Karpas-422 (cell line): ENCODE data around the gene TUBG2. TPM values are rescaled to one million over a fixed set of nuclear protein-coding genes. Genes with fewer than 3 reads are reported as not detected.
"Not testable (repeated sequence)": the region's sequence is repeated elsewhere in the genome, so short reads cannot be mapped to it uniquely, and the experiment has no call there.

Experiments used
- DNase-seq: peaks from one replicate; pipeline ENCODE4 v3.0.0-alpha.2; 2015
- H2AFZ ChIP-seq: fragments of 200-600 bp; sonication (generic); 2 replicates; pipeline ENCODE4 v1.6.1; 2014; ENCODE audit warnings: antibody characterized with exemption, low read length, mixed read lengths
- H3K27ac ChIP-seq: fragments of 200-600 bp; sonication (generic); 2 replicates; pipeline ENCODE4 v1.5.1; 2014; ENCODE audit warnings: mild to moderate bottlenecking, low read length, moderate library complexity
- H3K27me3 ChIP-seq: fragments of 200-600 bp; sonication (generic); 2 replicates; pipeline ENCODE4 v1.6.1; 2014; ENCODE audit warnings: low read length, mixed read lengths
- H3K36me3 ChIP-seq: fragments of 200-600 bp; sonication (generic); 2 replicates; pipeline ENCODE4 v1.6.1; 2014; ENCODE audit warnings: low read length, mixed read lengths; ENCODE audit not compliant: insufficient read depth
- H3K4me1 ChIP-seq: fragments of 200-600 bp; sonication (generic); 2 replicates; pipeline ENCODE4 v1.6.1; 2014; ENCODE audit warnings: mild to moderate bottlenecking, low read length, mixed read lengths
- H3K4me2 ChIP-seq: fragments of 200-600 bp; sonication (generic); 2 replicates; pipeline ENCODE4 v1.6.1; 2014; ENCODE audit warnings: low read length, low read depth, mild to moderate bottlenecking; ENCODE audit not compliant: poor library complexity, severe bottlenecking
- H3K4me3 ChIP-seq: fragments of 200-600 bp; sonication (generic); 2 replicates; pipeline ENCODE4 v1.5.1; 2014; ENCODE audit warnings: mild to moderate bottlenecking, antibody characterized with exemption, low read length, mixed read lengths
- H3K79me2 ChIP-seq: fragments of 200-600 bp; sonication (generic); 2 replicates; pipeline ENCODE4 v1.6.1; 2014; ENCODE audit warnings: mild to moderate bottlenecking, low read length, mixed read lengths
- H3K9ac ChIP-seq: fragments of 200-600 bp; sonication (generic); 2 replicates; pipeline ENCODE4 v1.6.0; 2014; ENCODE audit warnings: low read length
- H3K9me2 ChIP-seq: fragments of 200-600 bp; sonication (generic), shearing (Covaris generic); replicated peaks from 2 replicates; pipeline ENCODE4 v1.6.0; 2014; ENCODE audit warnings: mild to moderate bottlenecking, low read length, moderate library complexity; ENCODE audit not compliant: insufficient read depth
- H3K9me3 ChIP-seq: fragments of 300-700, 200-600 bp; sonication (generic); 2 replicates; pipeline ENCODE4 v1.6.1; 2014; ENCODE audit warnings: low read length, mixed read lengths
- H4K20me1 ChIP-seq: fragments of 200-600 bp; sonication (generic); 2 replicates; pipeline ENCODE4 v1.6.1; 2014; ENCODE audit warnings: mild to moderate bottlenecking, antibody characterized with exemption, low read length, low read depth; ENCODE audit not compliant: insufficient read depth
- total RNA-seq: library from RNA; depleted of rRNA; stranded (reverse); fragments of >200 nt; shearing (Covaris generic); gene quantifications from 2 replicates; pipeline ENCODE4 v1.2.3, GENCODE V29; 2014; ENCODE audit warnings: low replicate concordance

TUBG2 gene
- total RNA-seq, 1 experiment from 2014 or later, result 15.3 TPM

GRCh38 chr17:42666126-42666525 is 7.0 kb downstream of the TUBG2 start:
- H3K4me2 ChIP-seq, H3K27ac ChIP-seq, H3K9ac ChIP-seq, H3K9me2 ChIP-seq, H2AFZ ChIP-seq, H4K20me1 ChIP-seq, H3K79me2 ChIP-seq, H3K27me3 ChIP-seq, H3K36me3 ChIP-seq, H3K4me3 ChIP-seq, H3K4me1 ChIP-seq, DNase-seq, H3K9me3 ChIP-seq: not testable (repeated sequence)

- H3K4me3 ChIP-seq, result no peak overlapping the region
- no peak for DNase-seq
- no peaks in the 10 kb centered on the region for H3K36me3 ChIP-seq
- no peak overlapping the region for H3K4me2 ChIP-seq
- no peaks in the 10 kb centered on the region for H3K27me3 ChIP-seq
- no peak overlapping the region for H2AFZ ChIP-seq
- H3K9me2 ChIP-seq, result no peaks in the 10 kb centered on the region
- no peak overlapping the region for H3K27ac ChIP-seq
- H3K9ac ChIP-seq, result no peak overlapping the region
- H3K9me3 ChIP-seq, result no peaks in the 10 kb centered on the region
- no peaks in the 10 kb centered on the region for H3K79me2 ChIP-seq
- H3K4me1 ChIP-seq, result no peaks in the 10 kb centered on the region
- 0 out of 2 replicates have a peak, but pooled peaks cover 4% of the 10 kb centered on the region for H4K20me1 ChIP-seq
Measured at GRCh38 chr17:42667088-42667951, 8.2 kb downstream of the TUBG2 start.

DNA sequence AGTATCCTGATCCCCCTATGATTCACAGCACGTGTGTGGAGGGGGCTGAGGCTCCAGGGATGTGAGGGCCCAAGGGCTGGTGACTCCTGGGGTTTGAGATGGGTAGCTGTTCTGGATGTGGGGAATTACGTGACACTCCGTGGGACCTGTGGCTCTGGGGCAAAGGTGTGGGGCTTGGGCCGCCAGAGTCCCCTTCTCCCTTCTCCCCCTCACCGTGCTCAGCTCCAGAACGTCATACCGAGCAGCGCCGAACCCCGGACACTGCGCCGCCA is 10.6 kb downstream of the TUBG2 start:
- no peak overlapping the region for H3K4me3 ChIP-seq
- no peak overlapping the region for H2AFZ ChIP-seq
- H3K36me3 ChIP-seq, result no peaks in the 10 kb centered on the region
- H3K79me2 ChIP-seq, result no peaks in the 10 kb centered on the region
- H3K27ac ChIP-seq, result no peak overlapping the region
- H3K9ac ChIP-seq, result no peak overlapping the region
- H4K20me1 ChIP-seq, result 0 out of 2 replicates have a peak, but pooled peaks cover 4% of the 10 kb centered on the region
- H3K9me3 ChIP-seq, result no peaks in the 10 kb centered on the region
- H3K4me1 ChIP-seq, result peaks cover 8% of the 10 kb centered on the region
- H3K4me2 ChIP-seq, result no peak overlapping the region
- no peaks in the 10 kb centered on the region for H3K27me3 ChIP-seq
- H3K9me2 ChIP-seq, result no peaks in the 10 kb centered on the region
- DNase-seq, result no peak

- Histone ChIP-seq H3K9me3 (no peaks in the 10 kb centered on the region), H3K4me2 (no peak overlapping the region), H3K4me1 (peaks cover 11% of the 10 kb centered on the region), H3K27ac (no peak overlapping the region), H3K36me3 (no peaks in the 10 kb centered on the region), H2AFZ (no peak overlapping the region), H3K9ac (no peak overlapping the region), H3K27me3 (no peaks in the 10 kb centered on the region), H4K20me1 (0 out of 2 replicates have a peak, but pooled peaks cover 4% of the 10 kb centered on the region), H3K9me2 (no peaks in the 10 kb centered on the region), H3K79me2 (no peaks in the 10 kb centered on the region), H3K4me3 (no peak overlapping the region)
- DNase-seq, result no peak
Measured at GRCh38 chr17:42669977-42670788, 11.1 kb downstream of the TUBG2 start.

DNA sequence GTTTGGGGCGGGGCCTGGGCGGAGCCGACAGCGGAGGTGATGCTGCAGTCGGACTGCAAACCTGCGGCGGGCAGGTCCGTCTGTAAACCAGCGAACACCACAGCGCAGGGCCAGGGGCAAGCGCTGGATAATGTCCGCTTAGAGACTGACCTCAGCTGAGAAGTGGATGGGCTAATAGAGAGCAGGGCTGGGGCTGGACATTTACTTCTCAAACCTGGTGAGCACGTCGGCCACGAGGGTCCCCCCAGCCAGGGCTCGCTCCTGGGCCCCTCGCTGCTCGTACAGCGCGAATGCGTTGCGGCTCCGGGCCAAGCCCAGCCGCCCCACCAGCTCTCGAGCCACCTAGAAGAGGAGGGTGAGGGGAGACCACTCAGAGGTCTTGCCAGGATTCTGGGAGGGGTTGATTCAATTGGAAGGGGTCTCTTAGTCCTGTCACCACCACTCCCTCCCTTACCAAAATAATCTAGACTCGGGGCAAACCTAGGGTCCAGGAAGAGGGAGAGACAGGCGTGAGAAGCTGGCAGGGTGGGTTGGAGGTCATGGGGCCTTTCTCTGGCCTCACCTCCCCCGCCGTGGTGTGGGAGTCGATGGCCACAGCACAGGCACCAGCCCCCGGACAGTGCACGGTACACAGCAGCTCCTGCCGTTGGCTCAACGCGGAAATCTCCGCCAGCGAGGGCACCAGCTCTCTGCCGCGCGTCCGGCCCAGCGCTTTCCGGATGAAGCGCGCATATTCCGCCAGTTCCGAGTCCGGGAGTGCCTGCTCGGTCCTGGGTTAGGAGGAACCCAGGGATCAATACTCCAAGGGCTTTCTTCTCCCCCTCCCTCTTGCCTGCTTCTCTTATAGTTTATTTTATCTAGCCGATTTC is 11.9 kb downstream of the TUBG2 start:
- Histone ChIP-seq H3K4me3 (no peak overlapping the region), H3K27ac (no peak overlapping the region), H3K36me3 (no peaks in the 10 kb centered on the region), H2AFZ (no peak overlapping the region), H3K9me2 (no peaks in the 10 kb centered on the region), H3K9me3 (no peaks in the 10 kb centered on the region), H3K4me2 (no peak overlapping the region), H4K20me1 (peaks cover 8% of the 10 kb centered on the region; the same call in 1 of the 2 replicates), H3K9ac (no peak overlapping the region), H3K4me1 (peaks cover 19% of the 10 kb centered on the region), H3K27me3 (no peaks in the 10 kb centered on the region), H3K79me2 (no peaks in the 10 kb centered on the region)
- no peak for DNase-seq

DNA sequence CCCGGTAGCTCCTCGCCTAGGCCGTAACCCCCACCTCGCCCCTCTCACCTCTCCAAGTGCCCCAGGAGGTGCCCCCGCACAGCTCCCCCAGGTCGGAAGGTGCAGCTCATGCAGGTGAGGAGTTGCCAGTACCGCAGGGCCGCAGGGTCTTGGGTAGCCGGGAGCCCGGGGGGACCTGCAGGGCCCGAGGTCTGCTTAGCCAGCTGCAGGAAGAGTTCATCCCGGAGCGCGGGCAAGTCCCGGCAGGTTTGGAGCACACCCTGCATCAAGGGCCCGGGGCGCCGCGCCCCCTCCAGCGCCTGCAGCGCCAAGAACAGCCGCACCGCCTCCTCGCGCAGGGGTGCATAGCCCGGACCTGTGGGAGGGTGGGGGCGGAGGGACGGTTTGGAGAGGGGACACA is 13.0 kb downstream of the TUBG2 start:
- Histone ChIP-seq H3K4me1 (peaks cover 26% of the 10 kb centered on the region), H3K9me3 (no peaks in the 10 kb centered on the region), H3K27me3 (no peaks in the 10 kb centered on the region), H3K9me2 (no peaks in the 10 kb centered on the region), H2AFZ (no peak overlapping the region), H3K4me2 (no peak overlapping the region), H3K79me2 (no peaks in the 10 kb centered on the region), H4K20me1 (peaks cover 8% of the 10 kb centered on the region; the same call in 1 of the 2 replicates), H3K36me3 (no peaks in the 10 kb centered on the region), H3K9ac (no peak overlapping the region), H3K4me3 (no peak overlapping the region), H3K27ac (no peak overlapping the region)
- DNase-seq, result no peak

DNA sequence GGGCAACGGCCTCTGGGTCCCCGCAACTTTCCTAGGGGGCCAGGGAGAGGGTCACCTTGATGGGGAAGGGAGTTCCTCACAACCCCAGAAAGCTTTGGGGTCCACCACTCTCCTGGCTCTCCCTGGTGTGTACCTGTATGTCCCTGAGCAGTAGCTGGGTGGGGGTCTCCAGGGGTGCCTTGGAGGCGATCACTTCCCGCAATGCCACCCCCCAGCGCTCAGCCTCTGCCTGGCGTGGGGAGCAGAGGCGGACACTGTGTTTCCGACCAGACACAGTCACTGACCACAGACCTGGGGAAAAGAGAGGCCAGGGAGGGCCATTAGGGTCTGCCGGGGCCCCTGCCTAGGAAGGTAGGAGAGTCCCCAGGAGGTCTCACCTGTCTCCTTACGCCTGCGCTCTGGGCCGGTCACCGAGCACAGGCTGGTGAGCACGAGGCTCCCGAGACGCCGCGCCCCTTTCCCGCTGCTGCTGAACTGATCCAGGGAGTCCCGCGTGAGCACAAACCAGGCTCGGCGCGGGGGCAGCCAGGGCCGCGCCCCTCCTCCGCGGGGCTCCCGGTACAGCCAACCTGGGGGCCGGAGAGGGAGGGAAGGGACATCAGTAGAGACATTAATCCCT is 14.3 kb downstream of the TUBG2 start:
- Histone ChIP-seq H3K27ac (no peak overlapping the region), H3K4me2 (no peak overlapping the region), H4K20me1 (peaks cover 8% of the 10 kb centered on the region; the same call in 1 of the 2 replicates), H2AFZ (no peak overlapping the region), H3K9me3 (no peaks in the 10 kb centered on the region), H3K27me3 (no peaks in the 10 kb centered on the region), H3K9me2 (no peaks in the 10 kb centered on the region), H3K4me1 (peaks cover 35% of the 10 kb centered on the region), H3K9ac (no peak overlapping the region), H3K79me2 (no peaks in the 10 kb centered on the region), H3K36me3 (no peaks in the 10 kb centered on the region), H3K4me3 (no peak overlapping the region)
- no peak for DNase-seq
